Lower lobe of right lung (tissue), 2 donors: ENCODE results near the gene ZNF681. TPM values are rescaled to one million over a fixed set of nuclear protein-coding genes. Genes with fewer than 3 reads are reported as not detected.
"Not testable (repeated sequence)": the region's sequence is repeated elsewhere in the genome, so short reads cannot be mapped to it uniquely, and the experiment has no call there.

Experiments
- ATAC-seq, 2 donors: fragments of 200-7000 bp; cut with Tn5 transposase; one replicate each; pipeline ENCODE4 v1.9.1; 2020 to 2022; ENCODE audit warnings: mild to moderate bottlenecking in 2 of 2, moderate library complexity in 2 of 2
- DNase-seq: peaks from one replicate; pipeline ENCODE4 v3.0.0-alpha.2; 2020
- H3K27ac ChIP-seq: fragments of 200-600 bp; one replicate; pipeline ENCODE4 v1.8.0; 2022
- H3K27me3 ChIP-seq: fragments of 200-600 bp; one replicate; pipeline ENCODE4 v1.8.0; 2022; ENCODE audit warnings: low read depth
- H3K36me3 ChIP-seq: fragments of 200-600 bp; one replicate; pipeline ENCODE4 v1.8.0; 2022; ENCODE audit warnings: mild to moderate bottlenecking
- H3K4me1 ChIP-seq: fragments of 200-600 bp; one replicate; pipeline ENCODE4 v1.8.0; 2022
- H3K4me3 ChIP-seq: fragments of 200-600 bp; one replicate; pipeline ENCODE4 v1.8.0; 2022; ENCODE audit warnings: mild to moderate bottlenecking
- H3K9me3 ChIP-seq: fragments of 200-600 bp; one replicate; pipeline ENCODE4 v1.8.0; 2022
- CTCF ChIP-seq: fragments of 200-600 bp; IDR thresholded peaks from one replicate; pipeline ENCODE4 v1.8.0; 2022; ENCODE audit warnings: antibody characterized with exemption, mild to moderate bottlenecking
- intact Hi-C: fragments of 100-400 bp; cut with DNase I; formaldehyde crosslinking; loops from one replicate; pipeline ENCODE4 v1.11.0; 2022
- total RNA-seq: library from RNA; stranded (reverse); fragmentation: NEBNext Ultra II Directional; extraction: Animal tissue kit (Norgen Biotek cat#: 25700); gene quantifications from one replicate; pipeline ENCODE4 v1.2.1, GENCODE V29; 2021
- donor health status: DM: no; HTN: yes; CAD: no; lungs with severe emphysema.

ZNF681 gene
- total RNA-seq, 1 donor from 2014 or later: 1.7 TPM

GRCh38 chr19:23769691-23770468 lies 11.2 kb upstream of the ZNF681 start:
- intact Hi-C loops: no loop called here
- H3K36me3 ChIP-seq: no peaks in the 10 kb centered on the region
- H3K4me1 ChIP-seq: no peaks in the 10 kb centered on the region
- peak; percentile 26 to 66 for ATAC-seq
- H3K9me3 ChIP-seq: no peaks in the 10 kb centered on the region
- H3K27me3 ChIP-seq: no peaks in the 10 kb centered on the region
- no peak for TF ChIP-seq CTCF
- DNase-seq: no peak
- no peak overlapping the region for H3K27ac ChIP-seq
- H3K4me3 ChIP-seq: no peak overlapping the region

GRCh38 chr19:23766951-23767350 lies 8.3 kb upstream of the ZNF681 start:
- Histone ChIP-seq H3K36me3 (no peaks in the 10 kb centered on the region), H3K27ac (no peak overlapping the region), H3K4me3 (no peak overlapping the region), H3K27me3 (no peaks in the 10 kb centered on the region), H3K4me1 (peaks cover 4% of the 10 kb centered on the region), H3K9me3 (no peaks in the 10 kb centered on the region)
- TF ChIP-seq CTCF: no peak
- ATAC-seq (no peak), DNase-seq (no peak)
- intact Hi-C loops: no loop called here

DNA sequence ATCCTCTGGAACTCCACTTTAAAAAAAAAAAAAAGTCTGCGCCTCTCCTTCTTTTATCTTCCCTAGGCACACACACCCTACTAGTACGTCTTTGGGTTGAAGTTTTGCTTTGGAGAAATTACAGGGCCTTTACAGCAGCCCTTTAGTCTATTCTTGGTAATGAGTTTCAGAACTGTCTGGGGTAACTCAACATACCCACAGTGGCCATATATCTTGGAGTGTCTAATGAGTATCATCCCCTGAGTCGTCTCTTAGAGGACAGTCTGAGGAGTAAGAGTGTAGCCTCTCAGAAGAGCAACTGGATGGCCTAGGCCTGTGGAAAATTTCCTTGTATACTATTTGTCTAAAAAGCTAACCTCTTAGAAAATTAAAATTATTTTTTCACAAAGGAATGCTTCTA lies 6.1 kb upstream of the ZNF681 start:
- intact Hi-C loops: no loop called here
- DNase-seq: no peak
- H3K27me3 ChIP-seq: no peaks in the 10 kb centered on the region
- TF ChIP-seq CTCF: no peak
- no peak for ATAC-seq
- peaks cover 4% of the 10 kb centered on the region for H3K4me1 ChIP-seq
- no peaks in the 10 kb centered on the region for H3K36me3 ChIP-seq
- H3K9me3 ChIP-seq: no peaks in the 10 kb centered on the region
- H3K27ac ChIP-seq: no peak overlapping the region
- peak overlapping the region; percentile 70 for H3K4me3 ChIP-seq

DNA sequence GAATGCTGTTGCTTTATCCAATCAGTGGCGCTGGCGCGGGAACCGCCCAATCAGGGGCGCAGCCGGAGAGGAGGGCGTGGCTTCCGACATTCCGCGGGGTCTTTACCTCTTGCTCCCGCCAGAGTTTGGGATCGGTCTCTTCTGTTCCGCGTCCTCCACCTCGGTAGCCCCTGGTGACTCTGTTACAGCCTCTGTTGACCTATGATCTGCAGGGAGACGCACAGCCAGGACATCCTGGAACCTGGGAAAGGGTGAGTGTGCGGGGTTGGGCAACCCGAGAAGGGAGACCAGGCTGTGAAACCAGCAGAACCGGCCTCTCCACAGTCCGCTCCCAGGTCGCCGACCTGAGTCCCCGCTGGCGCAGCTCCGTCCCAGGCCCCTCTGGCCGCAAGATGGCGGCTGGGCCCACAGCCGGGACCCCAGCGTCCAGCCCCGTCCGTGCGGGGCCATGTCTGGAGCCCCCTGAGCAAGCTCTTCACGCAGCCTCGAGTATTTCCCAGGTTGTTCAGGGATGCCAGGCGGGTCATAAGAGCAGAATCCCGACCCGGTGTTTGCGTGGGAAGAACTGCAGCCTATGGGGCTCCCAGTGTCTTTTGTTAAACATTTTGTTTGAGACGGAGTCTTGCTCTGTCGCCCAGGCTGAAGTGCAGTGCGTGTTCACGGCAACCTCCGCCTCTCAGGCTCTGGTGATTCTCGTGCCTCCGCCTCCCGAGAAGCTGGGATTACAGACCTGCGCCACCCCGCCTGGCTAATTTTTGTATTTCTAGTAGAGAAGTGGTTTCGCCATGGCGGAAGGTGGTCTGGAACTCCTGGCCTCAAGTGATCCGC lies 4.4 kb upstream of the ZNF681 start:
- no peaks in the 10 kb centered on the region for H3K9me3 ChIP-seq
- peak overlapping the region; percentile 87 for H3K27ac ChIP-seq
- no peaks in the 10 kb centered on the region for H3K27me3 ChIP-seq
- H3K36me3 ChIP-seq: no peaks in the 10 kb centered on the region
- H3K4me1 ChIP-seq: peaks cover 5% of the 10 kb centered on the region
- peak; percentile 92 to 95 for ATAC-seq
- peak overlapping the region; percentile 70 for H3K4me3 ChIP-seq
- intact Hi-C loops: no loop called here
- TF ChIP-seq CTCF: no peak
- peak; percentile 91 for DNase-seq

- no peak for ATAC-seq
- Histone ChIP-seq H3K27ac (peak overlapping the region; percentile 87), H3K36me3 (no peaks in the 10 kb centered on the region), H3K4me1 (peaks cover 10% of the 10 kb centered on the region), H3K27me3 (no peaks in the 10 kb centered on the region), H3K4me3 (peak overlapping the region; percentile 70), H3K9me3 (no peaks in the 10 kb centered on the region)
- no peak for TF ChIP-seq CTCF
- no peak for DNase-seq
- intact Hi-C loops: no loop called here
Measured at GRCh38 chr19:23762548-23762883, 3.8 kb upstream of the ZNF681 start.

DNA sequence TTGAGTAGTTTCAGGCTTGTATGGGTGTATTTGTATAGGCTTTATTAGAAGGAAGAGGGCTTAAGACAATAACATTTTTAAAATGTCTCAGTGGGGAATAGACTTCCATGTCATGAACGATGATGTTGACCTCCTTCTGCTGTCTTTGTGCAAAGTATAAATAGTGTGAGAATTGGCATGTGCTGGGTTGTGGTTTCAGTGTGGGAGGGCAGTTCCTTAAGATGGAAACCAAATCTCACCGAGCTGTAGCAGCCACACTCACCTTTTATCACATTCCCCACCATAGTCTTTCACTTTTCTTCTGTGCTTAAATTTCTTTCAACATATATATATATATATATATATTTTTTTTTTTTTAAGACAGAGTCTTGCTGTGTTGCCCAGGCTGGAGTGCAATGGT lies 1.6 kb upstream of the ZNF681 start:
- ATAC-seq, H3K9me3 ChIP-seq, intact Hi-C loops, H3K36me3 ChIP-seq, DNase-seq, H3K4me3 ChIP-seq, H3K27me3 ChIP-seq, H3K27ac ChIP-seq: not testable (repeated sequence)
- peaks cover 11% of the 10 kb centered on the region for H3K4me1 ChIP-seq

DNA sequence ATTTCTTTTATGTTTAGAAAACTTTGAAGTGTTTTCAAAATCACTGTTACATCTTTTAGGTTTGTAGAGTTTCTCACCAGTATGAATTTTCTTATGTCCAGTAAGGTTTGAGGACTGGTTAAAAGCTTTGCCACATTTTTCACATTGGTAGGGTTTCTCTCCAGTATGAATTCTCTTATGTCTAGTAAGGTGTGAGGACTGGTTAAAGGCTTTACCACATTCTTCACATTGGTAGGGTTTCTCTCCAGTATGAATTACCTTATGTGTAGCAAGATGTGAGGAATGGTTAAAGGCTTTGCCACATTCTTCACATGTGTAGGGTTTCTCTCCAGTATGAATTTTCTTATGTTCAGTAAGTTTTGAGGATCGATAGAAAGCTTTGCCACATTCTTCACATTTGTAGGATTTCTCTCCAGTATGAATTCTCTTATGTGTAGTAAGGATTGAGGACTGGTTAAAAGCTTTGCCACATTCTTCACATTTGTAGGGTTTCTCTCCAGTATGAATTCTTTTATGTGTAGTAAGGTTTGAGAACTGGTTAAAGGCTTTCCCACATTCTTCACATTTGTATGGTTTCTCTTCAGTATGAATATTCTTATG lies 15.0 kb downstream of the ZNF681 start:
- intact Hi-C loops, DNase-seq, H3K4me1 ChIP-seq, ATAC-seq, H3K27ac ChIP-seq, H3K36me3 ChIP-seq, H3K27me3 ChIP-seq, H3K4me3 ChIP-seq: not testable (repeated sequence)
- peaks cover 75% of the 10 kb centered on the region for H3K9me3 ChIP-seq

- DNase-seq, ATAC-seq, H3K27ac ChIP-seq, H3K36me3 ChIP-seq, H3K4me3 ChIP-seq, intact Hi-C loops, H3K4me1 ChIP-seq, H3K27me3 ChIP-seq: not testable (repeated sequence)
- H3K9me3 ChIP-seq: peaks cover 12% of the 10 kb centered on the region
Measured at GRCh38 chr19:23730729-23731465, 27.8 kb downstream of the ZNF681 start.
